ENCODE results near the gene ANOS1. TPM values are rescaled to one million over a fixed set of nuclear protein-coding genes. Genes with fewer than 3 reads are reported as not detected.

ANOS1 gene
- total RNA-seq, 1 donor from 2014 or later: 9.0 TPM

DNA sequence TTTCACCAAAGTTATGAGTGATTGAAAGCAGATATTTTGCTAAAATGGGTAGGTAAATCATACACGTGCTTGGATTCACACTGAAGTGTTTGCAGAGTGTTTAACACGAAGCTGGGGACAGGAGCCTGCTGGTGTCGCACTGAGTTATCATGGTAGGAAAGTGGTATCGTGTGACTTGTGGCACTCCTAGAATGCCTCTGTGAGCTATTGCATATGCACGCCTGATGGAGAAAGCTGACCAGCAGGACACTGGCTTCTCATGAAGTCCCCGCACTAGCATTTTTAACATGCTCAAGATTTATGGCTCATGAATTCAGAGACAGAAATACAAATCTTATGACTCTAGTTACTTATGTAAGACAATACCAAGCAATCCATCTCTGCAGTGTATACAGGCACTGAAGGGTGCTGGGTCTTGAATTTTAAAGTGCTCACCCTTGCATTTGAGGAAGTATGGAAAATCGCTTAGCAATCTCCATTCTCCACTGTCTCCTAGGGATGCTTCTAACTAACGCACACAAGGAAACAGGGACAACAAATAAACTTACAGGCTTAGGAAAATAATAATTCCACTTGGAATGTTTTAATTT is 247.5 kb downstream of the ANOS1 start:
- Histone ChIP-seq H3K36me3 (ENCODE audit: control insufficient read depth, insufficient read depth, low read length) (no peaks in the 10 kb centered on the region), H3K27me3 (ENCODE audit: control insufficient read depth, insufficient read depth, low read length) (no peaks in the 10 kb centered on the region), H3K4me3 (ENCODE audit: low read depth, low read length) (no peak overlapping the region)
- no peak for DNase-seq (ENCODE audit: low read depth)
- no peak for TF ChIP-seq CTCF (IDR thresholded peaks at IDR 0.05; ENCODE audit: insufficient read depth, low read length, poor library complexity, severe bottlenecking)

Other genes starting within 250 kb of the ANOS1 start
- not detected in 2 replicates for gene FAM9A, start 69.2 kb upstream of the ANOS1 start, total RNA-seq

Measured in kidney epithelial cell (primary cell).